SKM-1 (cell line): ENCODE results near the gene ANXA6.
"Not testable (repeated sequence)": the region's sequence is repeated elsewhere in the genome, so short reads cannot be mapped to it uniquely, and the experiment has no call there.

ENCODE experiments used
- DNase-seq: peaks from one replicate; lab custom pipeline; 2025; ENCODE audit not compliant: unreplicated experiment; lab: John Stamatoyannopoulos, UW

Gene ANXA6

DNA sequence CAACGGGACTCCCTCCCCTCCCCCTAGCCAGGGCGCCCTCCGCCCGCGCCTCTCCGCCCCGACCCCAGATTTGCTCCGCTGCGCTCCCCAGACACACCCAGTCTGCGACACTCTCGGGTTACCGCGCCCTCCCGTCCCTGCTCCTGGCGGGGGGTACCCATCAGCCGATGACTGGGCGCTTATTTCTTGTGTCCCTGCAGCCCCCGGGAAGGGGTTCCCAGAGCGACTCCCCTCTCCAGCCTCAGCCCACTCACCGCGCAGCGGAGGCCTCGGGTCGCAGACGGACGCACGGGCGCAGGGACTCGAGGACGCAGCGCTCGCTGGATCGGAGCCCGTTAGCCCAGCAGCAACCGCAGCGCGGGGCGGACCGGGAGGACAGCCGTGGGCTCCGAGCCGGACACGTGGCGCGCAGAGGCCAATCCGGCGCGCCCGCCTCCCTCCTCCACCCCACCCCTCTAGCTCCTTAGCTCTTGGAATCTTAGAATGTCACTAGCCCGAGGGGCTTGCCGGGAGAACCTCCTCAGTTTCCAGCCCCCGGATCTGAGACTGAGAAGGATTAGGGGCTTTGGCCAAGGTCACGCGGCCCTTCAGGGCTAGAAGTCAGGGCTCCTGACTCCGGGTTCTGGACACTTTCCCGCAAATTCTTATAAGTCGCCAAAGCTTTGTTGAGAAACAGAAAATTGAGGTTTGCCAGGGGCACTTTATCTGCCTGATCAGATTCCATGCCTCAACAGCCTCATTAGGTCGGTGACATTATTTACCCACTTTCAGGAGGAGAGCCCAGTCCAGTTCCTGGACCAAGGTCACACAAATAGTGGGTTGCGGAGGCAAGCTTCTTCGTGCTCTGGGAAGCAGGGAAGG is at the start of gene ANXA6:
TSS of gene ANXA6 (minus strand) at position 354 of the 861 bp plus-strand sequence. CDS start 9,878 bp downstream, outside the sequence.
- peak; percentile 58 for DNase-seq

- DNase-seq = no peak
Measured at GRCh38 chr5:151205411-151205810, 47.8 kb upstream of the ANXA6 start.

- no peak for DNase-seq
Measured at GRCh38 chr5:151204051-151204450, 46.5 kb upstream of the ANXA6 start.

DNA sequence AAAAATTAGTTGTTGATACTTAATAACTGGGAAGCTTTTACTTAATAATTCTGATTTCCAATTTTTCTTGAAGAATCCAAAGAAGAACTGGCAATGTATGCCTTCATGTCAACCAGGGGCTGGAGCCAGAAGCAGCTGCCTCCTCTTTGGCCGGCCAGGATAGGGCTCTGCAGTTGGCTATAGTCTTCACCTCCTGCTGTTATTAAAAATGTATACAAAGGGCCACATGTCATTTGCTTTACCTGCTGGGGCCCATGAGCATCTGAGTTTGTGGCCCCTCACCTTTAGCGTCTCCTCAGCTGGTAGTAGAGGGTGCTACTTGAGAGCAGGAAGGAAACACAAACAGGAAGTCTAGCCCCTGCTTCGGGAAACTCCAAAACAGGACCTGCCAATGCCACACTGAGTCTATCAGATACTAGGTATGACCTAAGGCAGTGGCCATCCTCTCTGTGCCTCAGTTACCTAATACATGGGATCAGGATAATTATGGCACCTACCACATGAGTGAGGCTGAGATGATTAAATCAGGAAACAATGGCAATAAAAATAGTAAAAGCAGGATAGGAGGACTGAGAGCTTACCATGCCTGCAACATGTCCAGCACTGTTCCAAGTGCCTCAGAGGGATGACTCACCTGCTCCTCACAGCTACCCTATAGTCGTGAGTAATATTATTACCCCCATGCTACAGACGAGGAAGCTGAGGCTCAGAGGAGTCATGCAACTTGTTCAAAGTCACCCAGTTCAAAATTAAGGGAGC is 45.0 kb upstream of the ANXA6 start:
- no peak for DNase-seq

- no peak for DNase-seq
Measured at GRCh38 chr5:151200913-151201595, 43.5 kb upstream of the ANXA6 start.

DNA sequence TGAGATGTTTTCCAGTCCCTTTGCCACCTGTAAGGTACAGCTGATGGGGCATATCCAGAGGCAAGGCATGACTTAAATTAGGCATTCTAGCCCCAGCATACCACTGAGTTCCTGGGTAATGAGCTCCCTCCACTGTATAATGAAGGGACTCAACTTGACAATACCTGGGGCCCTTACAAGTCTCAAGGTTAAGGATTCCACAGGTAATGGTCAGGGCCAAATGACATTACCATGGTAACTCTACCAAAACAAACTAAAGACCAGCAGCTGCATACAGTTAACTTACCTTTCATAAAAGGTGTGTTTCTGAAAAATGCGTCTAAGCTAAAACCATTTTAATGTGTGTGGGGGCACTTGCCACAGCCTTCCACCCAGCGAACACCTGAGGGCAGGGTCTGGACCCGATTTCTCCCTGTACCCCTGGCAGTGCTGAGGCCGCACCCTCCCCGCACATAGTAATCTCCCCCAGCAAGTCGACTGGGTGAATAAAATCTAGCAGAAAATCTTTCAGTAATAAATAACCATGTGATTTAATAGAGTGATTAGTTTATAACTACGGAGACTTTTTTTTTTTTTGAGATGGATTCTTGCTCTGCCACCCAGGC is 42.1 kb upstream of the ANXA6 start:
- no peak for DNase-seq

DNA sequence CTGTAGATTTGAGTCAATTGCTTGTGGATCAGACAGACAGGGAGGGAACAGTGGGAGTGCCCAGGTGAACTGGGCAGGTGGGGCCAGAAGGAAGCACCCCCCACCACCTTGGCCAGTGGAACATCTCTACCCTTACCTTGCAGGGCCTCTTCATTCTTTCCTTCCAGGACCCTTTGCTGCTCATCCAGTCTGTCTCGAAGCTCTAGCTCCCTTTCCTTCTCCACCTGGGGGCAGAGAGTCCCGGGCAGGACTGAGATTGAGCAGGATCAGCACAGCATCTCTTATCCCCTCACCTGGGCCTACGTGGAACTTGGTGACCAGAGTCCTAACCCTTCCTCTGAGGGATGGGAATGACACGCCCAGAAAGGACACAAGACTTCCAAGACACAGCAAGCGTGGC is 41.3 kb upstream of the ANXA6 start:
- no peak for DNase-seq

DNA sequence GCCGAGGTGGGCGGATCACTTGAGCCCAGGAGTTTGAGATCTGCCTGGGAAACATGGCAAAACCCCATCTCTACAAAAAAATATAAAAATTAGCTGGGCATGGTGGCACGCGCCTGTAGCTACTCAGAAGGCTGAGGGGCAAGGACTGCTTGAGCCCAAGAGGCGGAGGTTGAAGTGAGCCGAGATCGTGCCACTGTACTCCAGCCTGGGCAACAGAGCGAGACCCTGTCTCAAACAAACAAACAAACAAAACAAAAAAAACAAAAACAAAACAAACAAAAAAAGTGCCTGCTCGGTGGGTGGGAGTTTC is 39.7 kb upstream of the ANXA6 start:
- not testable (repeated sequence) for DNase-seq

- no peak for DNase-seq
Measured at GRCh38 chr5:151196556-151197290, 39.1 kb upstream of the ANXA6 start.

- no peak for DNase-seq
Measured at GRCh38 chr5:151195622-151196021, 38.0 kb upstream of the ANXA6 start.

- DNase-seq = no peak
Measured at GRCh38 chr5:151192626-151193025, 35.0 kb upstream of the ANXA6 start.

- DNase-seq = no peak
Measured at GRCh38 chr5:151191661-151192060, 34.1 kb upstream of the ANXA6 start.

GRCh38 chr5:151189151-151189550 is 31.6 kb upstream of the ANXA6 start:
- no peak for DNase-seq

DNA sequence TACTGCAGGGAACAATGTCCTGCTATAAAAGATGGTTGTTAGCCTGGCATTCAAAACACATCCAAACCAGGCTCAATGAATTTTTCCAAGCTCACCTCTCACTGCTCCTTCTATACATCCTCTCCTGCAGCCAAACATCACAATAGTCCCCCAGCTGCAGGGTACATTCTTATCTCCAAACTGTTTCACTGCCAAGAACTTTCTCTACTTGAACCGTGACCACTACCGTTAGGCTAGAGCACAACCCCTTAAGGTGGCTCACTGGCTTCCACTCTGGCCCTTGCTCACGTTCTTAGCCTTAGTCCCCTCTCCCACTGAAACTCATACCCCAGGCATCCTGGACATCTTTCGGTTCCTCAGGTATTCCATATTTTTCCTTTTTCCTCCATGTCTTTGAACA is 29.0 kb upstream of the ANXA6 start:
- DNase-seq = no peak

DNA sequence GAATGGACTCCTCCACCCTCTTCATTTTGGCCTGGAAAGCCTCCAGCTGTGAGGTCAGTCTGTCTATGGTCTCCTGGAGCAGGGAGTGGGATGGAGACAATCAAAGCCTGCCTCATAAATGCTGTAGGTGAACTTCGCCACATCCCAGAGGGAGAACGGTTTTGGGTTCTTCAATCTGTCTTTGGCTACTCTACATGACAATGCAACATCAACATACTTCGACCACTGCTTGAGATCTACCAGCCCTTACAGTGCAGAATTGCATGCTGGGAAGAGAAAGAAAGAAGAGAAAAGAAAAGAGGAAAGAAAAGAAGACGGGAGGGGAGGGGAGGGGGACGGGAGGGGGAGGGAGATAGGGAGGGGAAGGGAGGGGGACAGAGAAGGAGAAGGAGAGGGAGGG is 28.5 kb upstream of the ANXA6 start:
- DNase-seq = no peak

DNA sequence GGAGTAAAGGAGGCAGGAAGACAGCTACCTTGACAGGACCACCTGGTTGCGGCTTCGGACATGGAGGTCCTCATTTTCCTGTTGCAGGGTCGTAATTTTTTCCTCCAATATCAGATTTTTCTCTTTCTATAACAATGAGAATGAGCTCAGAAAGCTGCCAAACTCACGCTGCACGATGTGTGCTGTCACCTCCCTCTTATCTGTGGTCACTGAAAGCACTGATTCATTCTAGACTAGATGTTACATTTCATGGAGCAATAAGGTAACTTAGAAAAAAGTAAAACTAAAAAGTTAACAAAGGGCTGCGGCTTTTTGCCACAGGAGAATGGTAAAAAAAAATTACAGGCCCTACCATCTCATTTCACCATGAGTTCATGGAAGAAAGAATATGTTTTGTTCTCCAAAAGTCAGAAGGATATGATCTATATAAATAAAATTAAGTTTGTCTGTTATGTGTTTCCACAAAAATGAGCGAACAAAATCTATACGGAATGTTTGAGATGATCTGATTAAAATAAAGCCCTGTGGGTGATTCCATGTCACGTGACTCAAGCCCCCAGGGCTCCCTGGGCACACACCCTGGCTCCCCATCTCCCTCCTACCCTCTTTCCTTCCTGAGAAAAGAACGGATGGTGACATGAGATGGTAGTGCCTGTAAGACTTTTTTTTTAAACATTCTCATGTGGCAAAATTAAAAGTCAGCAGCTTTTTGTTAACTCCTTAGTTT is 26.9 kb upstream of the ANXA6 start:
- DNase-seq = no peak

DNA sequence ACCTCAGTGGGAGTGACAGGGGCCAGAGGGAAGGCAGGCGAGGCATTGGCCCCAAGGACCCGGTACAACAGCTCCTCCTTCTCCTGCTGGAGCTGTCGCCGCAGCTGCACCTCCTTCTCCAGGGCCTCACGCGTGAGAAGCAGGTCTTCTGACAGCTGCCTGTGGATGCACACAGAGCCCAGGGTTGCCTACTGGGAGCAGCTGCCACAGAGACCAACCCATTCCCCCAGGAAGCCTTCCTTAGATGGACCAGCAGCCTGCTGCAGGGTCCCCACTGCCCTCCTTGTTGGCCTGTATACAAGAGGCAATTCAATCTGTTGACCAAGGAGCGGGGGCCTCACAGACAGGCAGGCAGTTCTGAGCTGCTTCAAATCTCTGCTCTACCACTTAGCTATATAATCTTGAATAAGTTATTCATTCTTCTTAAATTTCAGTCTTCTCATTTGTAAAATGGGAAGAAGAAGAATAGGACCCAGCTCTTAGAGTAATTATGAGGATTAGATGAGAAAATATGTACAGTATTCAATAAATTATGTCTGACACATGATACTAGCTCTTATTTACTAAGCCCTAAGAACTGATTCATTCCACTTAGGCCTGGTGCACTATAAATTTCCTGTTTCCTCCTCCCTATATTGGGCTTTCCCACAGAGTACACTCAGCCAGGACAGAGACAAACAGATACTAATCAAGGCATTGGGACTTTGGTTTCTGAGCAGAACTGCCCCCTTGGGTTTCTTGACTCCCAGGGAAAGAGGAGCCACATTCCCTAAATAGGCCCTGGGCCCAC is 26.1 kb upstream of the ANXA6 start:
- no peak for DNase-seq

DNA sequence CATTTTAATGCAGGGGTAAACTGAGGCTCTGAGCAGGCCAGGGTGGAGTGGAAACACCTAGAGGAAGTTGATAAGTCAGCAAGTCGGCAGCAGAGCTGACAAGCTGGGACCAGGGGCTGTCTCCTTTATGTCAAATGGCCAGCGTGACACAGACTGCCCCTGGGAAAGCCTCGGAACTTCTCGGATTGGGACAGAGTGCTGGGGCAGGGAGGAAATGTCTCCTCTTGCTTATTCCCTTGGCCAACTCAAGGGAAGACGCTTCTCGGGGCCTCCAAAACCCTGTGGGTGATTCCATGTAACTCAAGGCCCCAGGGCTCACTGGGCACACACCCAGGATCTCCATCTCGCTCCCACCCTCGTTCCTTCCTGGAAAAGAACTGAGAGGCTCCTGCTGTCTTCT is 25.4 kb upstream of the ANXA6 start:
- DNase-seq = no peak

GRCh38 chr5:151182524-151182900 is 24.9 kb upstream of the ANXA6 start:
- no peak for DNase-seq
